ENCODE measurements around the gene LILRB5. TPM values are rescaled to one million over a fixed set of nuclear protein-coding genes. Genes with fewer than 3 reads are reported as not detected.
"Not testable (repeated sequence)": the region's sequence is repeated elsewhere in the genome, so short reads cannot be mapped to it uniquely, and the experiment has no call there.

Gene LILRB5
- polyA plus RNA-seq, 3 donors: 1.7 to 2.2 (median 2.1) TPM

DNA sequence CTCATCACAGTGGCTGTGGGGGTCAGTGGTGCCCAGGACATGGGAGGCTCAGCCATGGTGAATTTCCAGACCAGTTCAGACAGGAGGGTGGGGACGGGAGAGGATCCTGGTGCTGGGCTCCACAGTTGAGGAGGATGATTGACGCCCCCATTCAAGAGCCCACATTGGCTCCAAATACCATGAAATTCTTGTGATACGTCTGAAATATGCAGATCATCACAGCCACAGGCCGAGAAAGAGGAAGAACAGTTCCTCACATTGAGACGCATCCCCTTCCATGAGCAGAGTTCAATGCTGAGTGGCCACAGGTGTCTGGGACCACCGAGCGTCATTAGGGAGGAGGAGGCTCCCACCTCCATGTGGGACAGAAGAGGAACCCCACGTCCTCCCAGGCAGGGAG is 13.3 kb downstream of the LILRB5 start:
- not testable (repeated sequence) for DNase-seq

DNA sequence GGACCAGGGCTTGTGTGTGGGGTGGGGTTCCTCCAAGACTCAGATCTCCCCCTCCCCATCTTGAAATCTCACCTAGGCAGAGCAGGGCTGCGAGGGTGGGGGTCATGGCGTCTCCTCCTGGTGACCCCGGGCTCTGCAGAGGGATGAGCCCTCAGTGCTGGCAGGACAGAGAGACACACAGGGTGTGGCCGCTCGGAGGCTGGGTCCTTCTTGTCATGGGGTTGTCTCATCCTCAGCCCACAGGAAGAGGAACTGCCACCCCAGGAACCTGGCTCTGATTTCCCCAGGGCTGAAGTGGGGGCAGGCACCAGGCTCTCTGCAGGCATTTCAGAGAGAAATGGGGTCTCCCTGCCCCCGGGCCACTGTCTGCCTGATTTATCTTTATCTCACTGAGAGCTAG is 14.4 kb downstream of the LILRB5 start, which contains the start of gene LILRA6:
Gene LILRA6 (minus strand): TSS at position 145 of the 400 bp plus-strand sequence.
- not testable (repeated sequence) for DNase-seq

DNA sequence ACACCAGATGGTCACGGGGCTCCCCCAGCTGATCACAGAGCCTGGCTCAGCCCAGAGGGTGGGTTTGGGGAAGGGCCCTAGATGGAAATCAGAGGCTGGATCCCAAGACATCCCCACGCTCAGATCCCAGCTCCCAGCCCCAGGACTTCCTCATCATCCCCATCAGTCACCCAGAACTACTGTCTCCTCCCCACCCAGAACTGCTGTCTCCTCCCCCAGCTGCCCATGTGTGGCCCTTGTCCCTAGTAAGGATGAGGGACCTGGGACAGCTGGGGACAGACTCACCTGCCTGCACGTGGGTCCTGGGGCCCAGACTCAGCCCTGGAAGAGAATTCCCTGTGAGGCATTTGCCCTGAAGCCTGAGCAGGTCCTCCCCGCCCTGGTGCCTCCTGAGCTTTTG is 14.8 kb downstream of the LILRB5 start:
- not testable (repeated sequence) for DNase-seq

DNA sequence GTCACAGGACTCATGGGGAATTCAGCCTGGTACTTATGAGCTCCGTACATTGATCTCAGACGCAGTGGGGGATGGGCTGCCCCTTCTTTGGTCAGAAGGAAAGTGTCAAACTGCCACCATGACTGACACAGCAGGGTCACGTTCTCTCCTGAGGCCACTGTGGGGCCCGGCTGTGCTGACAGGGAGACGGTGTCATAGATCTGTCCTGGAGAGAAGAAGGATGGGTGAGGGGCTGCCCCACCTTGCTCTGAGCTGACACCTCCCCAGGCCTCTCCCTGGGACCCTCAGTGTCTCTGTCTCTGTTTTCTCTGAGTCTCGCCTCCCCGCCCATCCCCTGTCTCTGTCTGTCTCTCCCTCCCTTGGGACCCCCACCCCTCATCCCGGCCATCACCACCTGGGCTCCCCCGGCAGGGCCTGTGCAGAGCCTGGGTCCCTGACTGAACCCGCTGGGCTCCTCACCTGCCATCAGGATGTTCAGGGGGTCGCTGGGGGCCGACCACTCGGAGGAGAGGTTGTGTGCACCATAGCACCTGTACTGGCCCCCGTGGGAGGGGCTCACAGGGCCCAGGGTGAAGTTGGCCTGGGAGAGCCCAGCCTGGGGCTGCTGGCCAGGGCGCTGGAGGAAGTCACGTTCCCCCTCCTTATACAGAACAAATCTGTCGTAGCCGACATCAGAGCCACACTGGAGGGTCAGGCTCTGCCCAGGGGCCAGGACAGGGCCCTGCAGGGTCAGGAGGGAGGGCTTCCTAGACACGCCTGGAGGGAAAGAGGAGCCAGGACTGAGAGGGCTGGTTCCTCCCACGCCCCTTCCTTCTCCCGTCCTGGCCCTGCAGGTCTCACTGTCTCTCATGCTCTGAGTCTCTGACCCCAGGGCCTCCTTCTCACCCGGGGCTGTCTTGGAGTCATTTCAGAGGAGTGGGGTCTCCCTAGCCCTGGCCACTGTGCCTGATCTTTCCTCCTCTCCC is 16.4 kb downstream of the LILRB5 start:
- DNase-seq: not testable (repeated sequence)

DNA sequence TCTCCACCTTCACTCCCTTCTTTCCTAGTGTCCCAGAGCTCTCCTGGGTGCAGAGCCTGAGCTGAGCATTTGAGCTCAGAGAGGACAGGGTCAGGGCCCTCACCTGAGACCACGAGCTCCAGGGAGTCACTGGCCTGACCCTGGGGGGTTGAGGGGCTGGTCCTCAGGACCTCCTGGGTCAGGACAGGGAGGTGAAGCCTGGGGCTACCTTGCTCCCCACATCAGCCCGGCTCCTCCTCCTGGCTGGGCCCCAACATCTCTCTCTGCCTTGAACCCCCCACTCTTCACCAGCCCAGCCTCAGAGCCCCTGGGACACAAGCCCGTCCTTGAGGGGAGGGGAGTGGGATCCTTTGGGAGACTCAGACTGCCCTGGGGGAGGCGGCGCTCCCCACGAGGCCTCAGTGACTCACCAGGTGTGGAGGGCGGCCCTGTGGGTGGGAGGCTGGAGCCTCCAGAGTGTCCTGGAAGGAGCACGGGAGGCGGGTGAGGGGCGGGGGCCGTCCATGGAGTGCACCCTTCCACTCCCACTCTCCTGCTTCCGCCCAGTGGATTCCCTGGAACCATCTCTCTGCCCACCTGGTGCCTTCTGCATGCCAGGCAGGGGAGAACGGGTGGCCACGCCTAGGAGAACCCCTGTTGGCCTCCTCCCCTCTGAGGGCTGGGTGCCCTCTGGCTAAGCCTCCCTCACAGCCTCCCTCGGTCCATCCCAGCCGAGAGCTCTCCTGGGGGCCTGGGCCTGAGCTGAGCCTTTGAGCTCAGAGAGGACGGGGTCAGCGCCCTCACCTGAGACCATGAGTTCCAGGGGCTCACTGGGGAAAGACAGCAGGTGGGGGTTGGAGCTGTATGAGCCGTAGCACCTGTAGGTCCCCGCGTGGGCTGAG is 17.3 kb downstream of the LILRB5 start:
- not testable (repeated sequence) for DNase-seq

DNA sequence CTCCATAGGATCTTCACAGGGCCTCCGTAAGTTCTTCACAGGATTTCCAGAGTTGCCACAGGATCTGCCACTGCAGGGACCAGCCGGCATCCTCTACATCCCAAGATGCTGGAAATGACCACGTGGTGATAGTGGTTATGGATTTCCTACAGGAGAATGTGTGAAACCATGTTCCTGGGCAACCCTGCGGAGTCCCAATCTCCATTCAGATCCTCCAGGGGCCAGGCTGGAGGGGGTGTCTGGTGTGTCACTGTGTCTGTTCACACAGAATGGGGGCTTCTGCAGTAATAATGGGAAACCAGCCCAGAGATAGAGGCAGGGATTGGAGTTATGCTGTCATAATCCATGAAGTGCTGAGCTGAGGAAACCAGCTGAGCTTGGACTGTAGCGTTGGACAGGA is 23.1 kb downstream of the LILRB5 start:
- DNase-seq: no peak

DNA sequence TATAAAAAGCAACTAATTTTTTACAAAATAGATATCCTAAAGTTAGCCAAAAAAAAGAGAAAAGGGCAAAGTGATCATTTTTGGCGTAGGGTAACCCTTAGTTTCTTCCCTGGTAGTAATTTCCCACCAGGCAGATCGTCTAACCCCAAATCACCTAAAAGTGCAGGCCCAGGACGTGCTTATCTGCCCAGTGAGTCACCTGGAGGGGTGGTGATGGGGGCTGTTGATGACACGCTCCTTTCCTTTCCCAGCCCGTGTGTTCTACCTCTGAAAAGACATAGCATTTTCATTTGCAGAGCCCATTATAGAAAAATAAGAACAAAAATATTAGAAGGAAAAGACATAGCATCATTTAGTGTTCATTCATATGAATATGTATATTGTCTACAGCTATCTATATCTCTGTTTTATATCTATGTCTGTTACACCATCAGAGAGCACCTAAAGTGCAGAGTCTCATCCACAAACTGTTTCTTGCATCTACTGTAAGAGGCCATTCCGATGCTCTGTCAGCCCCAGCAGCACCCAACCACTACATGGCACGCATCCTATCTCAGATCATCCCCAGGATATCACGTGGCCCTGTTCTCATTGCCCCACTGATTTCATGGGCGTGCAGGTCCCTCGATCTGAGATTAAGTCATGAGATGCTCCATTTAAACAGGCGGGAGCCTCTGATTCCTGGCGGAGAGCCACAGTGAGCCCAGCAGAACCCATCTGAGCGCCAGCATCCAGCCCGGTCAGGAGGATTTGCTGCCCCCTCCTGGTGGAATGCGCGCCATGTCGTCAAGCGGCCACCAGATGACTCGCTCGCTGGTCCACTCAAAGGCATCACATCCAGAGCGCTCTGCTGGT is 25.8 kb downstream of the LILRB5 start:
- DNase-seq: peak; percentile 76

DNA sequence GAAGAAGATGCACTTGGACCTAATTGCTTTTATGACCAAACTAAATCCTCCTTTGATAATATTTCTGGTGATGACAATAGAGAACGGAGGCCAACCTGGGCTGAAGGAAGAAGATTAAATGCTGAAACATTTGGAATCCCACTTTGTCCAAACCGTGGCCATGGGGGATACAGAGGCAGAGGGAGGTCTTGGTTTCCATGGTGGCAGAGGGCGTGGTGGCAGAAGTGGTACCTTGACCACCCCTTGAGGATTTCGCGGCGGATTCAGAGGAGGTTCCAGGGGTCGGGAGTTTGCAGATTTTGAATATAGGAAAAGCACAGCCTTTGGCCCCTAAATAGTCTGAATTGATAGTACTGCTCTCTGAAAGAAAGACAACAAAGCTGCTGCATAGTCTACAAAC is 27.0 kb downstream of the LILRB5 start:
- DNase-seq: no peak

DNA sequence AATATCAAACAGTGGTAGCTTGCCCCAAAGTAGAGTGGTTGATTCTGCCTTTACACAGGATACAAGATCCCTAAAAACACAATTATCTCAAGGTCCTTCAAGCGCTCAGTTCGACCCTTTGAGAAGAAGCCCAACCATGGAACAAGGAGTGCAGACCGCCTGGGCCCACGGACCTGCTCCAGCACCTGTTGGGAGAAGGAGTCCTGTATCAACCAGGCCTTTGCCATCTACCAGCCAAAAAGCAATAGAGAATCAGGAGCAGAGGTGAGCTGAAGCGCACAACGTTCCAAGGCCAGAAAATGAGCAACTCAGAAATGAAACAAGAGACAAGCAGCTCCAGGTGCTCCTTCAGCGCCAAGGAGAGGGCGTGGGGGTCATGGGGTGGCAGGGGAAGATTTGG is 27.9 kb downstream of the LILRB5 start:
- no peak for DNase-seq

DNA sequence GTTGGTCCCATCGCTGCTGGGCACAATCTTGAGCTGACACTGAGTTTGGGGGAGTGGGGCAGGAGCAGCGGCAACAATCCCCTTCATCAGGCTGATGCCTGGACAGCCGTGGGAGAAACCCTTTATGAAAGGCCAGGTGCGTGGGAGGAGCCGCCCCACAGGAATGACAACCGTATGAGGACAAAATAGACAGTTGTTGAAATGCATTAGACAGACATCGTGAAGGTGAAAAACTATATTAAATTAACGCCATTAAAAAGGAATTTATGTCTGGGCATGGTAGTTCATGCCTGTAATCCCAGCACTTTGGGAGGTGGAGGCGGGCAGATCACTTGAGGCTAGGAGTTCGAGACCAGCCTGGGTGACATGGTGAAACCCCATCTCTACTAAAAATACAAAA is 32.5 kb downstream of the LILRB5 start:
- not testable (repeated sequence) for DNase-seq

DNA sequence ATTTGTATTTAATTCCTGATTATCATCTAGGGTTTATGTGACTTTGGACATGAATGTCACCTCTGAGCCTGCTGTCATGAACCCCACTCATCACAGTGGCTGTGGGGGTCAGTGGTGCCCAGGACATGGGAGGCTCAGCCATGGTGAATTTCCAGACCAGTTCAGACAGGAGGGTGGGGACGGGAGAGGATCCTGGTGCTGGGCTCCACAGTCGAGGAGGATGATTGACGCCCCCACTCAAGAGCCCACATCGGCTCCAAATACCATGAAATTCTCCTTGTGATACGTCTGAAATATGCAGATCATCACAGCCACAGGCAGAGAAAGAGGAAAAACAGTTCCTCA is 33.2 kb downstream of the LILRB5 start:
- not testable (repeated sequence) for DNase-seq

DNA sequence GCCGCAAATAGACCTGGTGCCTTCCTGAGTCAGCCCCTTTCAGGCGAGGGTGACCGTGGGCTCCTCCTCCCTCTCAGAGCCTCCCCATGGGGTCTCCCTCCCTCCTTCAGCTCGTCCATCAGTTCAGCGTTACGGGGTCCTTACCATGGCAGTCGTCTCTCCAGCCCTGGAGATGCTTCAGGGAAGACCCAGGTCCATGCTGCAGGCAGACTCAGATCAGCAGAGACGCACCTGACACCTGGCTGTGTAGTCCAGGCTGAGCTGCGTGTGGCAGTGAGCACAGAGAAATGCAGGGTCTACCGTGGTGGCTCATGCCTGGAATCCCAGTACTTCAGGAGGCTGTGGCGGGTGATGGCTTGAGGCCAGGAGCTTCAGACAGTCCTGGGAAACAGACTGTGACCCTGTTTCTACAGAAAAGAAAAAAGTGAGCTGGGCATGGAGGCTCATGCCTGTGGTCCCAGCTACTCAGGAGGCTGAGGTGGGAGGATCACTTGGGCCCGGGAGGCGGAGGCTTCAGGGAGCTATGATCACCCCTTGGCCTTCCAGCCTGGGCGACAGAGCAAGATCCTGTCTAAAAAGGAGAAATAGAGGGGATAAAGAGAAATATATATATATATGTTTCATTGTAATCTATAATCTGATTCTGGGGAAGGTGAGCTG is 33.7 kb downstream of the LILRB5 start:
- not testable (repeated sequence) for DNase-seq

DNA sequence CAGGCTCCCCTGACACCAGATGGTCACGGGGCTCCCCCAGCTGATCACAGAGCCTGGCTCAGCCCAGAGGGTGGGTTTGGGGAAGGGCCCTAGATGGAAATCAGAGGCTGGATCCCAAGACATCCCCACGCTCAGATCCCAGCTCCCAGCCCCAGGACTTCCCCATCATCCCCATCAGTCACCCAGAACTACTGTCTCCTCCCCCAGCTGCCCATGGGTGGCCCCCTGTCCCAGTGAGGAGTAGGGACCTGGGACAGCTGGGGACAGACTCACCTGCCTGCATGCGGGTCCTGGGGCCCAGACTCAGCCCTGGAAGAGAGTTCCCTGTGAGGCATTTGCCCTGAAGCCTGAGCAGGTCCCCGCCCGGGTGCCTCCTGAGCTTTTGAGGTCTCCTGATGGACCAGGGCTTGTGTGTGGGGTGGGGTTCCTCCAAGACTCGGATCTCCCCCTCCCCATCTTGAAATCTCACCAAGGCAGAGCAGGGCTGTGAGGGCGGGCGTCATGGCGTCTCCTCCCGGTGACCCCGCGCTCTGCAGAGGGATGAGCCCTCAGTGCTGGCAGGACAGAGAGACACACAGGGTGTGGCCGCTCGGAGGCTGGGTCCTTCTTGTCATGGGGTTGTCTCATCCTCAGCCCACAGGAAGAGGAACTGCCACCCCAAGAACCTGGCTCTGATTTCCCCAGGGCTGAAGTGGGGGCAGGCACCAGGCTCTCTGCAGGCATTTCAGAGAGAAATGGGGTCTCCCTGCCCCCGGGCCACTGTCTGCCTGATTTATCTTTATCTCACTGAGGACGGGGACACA is 34.4 kb downstream of the LILRB5 start, which contains the start of gene LILRB3:
Gene LILRB3 (minus strand): TSS at position 534 of the 803 bp plus-strand sequence. CDS start 31 bp downstream, at position 503.
- not testable (repeated sequence) for DNase-seq

DNA sequence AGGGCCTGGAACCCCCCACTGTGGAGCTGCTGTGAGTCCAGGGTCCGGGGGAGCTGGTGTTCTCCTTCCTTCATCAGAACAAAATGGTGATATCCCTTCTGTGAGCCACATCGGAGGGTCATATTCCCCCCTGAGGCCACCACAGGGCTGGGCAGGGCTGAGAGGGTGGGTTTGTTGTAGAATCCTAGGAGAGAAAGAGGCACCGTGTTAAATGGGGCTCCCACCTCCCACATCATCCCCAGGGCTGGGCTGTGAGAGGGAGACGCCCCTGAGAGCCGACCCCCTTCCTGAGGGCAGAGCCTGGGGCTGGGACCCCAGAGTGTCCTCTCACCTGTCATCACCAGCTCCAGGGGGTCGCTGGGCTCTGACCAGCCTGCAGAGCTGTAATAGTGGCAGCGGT is 35.1 kb downstream of the LILRB5 start:
- DNase-seq: not testable (repeated sequence)

DNA sequence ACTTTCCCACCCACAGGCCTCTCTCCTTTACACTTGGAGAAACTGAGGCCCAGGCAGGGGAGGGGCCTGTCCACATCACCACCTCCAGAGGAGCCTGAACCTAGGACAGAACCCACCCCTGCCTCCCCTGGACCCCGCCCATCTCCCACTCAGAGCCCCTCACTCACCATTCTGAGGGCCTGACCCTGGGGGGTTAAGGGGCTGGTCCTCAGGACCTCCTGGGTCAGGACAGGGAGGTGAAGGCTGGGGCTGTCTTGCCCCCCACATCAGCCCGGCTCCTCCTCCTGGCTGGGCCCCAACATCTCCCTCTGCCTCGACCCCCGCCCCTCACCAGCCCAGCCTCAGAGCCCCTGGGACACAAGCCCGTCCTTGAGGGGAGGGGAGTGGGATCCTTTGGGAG is 37.4 kb downstream of the LILRB5 start:
- DNase-seq: not testable (repeated sequence)

DNA sequence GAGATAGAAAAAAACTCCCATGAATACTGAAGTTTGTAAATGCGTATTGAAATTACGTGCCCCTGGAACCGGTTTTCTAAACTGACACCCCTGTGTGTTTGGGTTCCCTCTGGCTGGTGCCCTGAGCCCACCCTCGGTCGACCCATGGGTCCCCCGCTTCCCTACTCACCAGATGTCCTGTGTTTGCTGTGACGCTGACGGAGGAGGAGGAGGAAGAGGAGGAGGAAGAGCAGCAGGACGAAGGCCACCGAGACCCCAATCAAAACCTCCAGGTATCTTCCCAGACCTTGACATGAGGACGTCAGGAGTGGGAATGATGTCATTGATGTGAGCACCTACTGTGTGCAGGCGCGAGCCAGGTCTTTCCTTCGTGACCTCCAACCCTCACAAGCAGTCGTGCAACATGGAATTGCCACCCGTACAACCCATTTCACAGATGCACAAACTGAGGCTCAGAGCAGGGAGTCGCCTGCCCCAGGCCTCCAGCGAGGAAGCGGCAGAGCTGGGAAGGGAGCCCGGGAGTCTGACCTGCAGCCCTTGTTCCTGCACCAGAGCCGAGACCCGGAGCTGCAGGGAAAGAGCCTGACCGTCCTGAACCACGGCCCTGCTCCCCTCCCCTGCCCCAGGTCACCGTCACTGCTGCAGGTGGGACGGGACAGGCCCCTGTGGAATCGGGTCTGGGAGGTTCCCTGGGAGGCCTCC is 38.0 kb downstream of the LILRB5 start:
- no peak for DNase-seq

DNA sequence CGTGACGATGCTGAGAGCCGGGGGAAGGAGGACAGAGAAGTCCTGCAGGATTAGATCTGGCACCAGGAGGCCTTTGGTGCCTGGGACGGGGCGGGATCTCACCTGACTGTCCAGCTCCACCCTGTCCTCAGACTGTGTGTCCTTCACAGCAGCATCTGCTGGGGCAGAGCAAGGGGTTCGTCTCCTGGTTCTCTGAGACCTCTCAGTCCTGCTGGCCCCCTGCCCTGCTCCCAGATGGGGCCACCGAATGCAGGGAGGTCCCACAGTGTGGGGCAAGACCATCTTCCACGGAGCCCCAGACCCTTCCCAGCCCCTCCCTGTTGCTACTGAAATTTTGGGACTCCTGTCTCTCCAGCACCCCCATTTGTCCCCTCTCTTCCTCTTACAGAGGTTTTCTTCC is 38.8 kb downstream of the LILRB5 start:
- no peak for DNase-seq

DNA sequence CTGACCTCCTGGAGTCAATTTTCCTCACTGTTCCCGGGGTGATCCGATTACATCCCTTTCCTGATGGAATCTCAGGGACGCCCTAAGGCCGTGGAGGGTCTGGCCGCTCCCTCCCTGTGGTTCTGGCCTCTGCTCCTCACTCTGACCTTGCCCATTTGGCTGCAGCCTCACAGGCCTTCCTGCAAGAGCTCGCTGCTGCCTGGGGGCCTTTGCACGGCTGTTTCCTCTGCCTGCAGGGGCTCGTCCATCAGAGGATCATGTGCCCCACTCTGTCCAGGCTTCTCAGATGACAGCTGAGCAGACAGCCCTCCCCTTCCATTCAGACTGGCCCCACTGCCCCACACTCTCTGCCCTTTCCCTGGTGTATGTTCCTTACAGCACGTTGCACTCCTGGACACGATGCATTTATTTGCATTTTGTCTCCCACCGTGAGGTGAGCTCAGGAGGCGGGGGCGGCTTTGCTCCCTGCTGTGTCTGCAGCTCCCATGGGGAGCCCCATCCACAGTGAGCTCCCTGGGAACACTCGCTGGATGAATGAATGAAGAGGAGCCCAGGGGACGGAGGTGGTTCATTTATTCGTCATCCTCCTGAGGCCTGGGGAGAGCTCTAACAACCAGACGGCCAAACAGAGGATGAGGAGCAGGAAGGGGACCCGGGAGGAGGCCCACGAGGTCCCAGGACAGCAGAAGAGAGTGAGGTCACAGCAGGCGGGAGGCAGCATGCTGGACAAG is 39.4 kb downstream of the LILRB5 start:
- DNase-seq: not testable (repeated sequence)

DNA sequence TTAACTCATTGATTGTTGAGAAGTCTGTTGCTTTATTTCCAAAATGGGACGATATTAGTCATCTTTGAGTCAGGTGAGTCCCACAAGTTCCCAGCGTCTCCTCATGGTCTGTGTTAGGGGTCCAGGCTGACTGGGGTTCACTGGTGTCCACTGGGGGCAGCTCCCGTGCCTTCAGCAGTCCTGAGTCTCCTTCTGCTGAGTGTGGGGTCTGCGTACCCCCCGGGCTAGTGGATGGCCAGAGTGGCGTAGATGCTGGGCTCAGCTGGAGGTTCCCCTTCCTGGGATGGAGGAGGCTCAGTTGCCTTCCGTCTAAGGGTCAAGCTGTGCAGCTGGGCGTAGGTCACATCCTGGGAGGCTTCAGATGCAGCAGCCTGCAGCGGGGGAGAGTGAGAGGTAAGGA is 40.2 kb downstream of the LILRB5 start:
- DNase-seq: no peak
